Fibroblast of lung (primary cell): ENCODE data around the gene PGP. TPM values are rescaled to one million over a fixed set of nuclear protein-coding genes. Genes with fewer than 3 reads are reported as not detected.

ENCODE experiments used
- DNase-seq, 2 donors: peaks; one replicate each; pipeline versions ENCODE4 v3.0.0 to v3.0.0-alpha.2; 2010; ENCODE audit warnings: low read depth in 2 of 2
- H2AFZ ChIP-seq: 2 replicates; pipeline ENCODE4 v1.5.1; 2012; ENCODE audit warnings: low read length, control low read depth, inconsistent platforms
- H3K27ac ChIP-seq: 2 replicates; pipeline ENCODE4 v1.5.1; 2011; ENCODE audit warnings: low read length, control low read depth; ENCODE audit not compliant: insufficient read depth
- H3K27me3 ChIP-seq: 2 replicates; pipeline ENCODE4 v1.5.1; 2011; ENCODE audit warnings: mild to moderate bottlenecking, low read length; ENCODE audit not compliant: control insufficient read depth, insufficient read depth
- H3K36me3 ChIP-seq: 2 replicates; pipeline ENCODE4 v1.5.1; 2011; ENCODE audit warnings: low read length; ENCODE audit not compliant: control insufficient read depth, insufficient read depth
- H3K4me1 ChIP-seq: 2 replicates; pipeline ENCODE4 v1.5.1; 2011; ENCODE audit warnings: low read length; ENCODE audit not compliant: control insufficient read depth, insufficient read depth; ENCODE audit errors: extremely low read depth
- H3K4me2 ChIP-seq: 2 replicates; pipeline ENCODE4 v1.5.1; 2011; ENCODE audit warnings: low read length, control low read depth; ENCODE audit not compliant: insufficient read depth; ENCODE audit errors: extremely low read depth
- H3K4me3 ChIP-seq, 4 experiments: fragments of 200-600 bp in 1 of 4; sonication (generic) in 1 of 4; replicated peaks in 1 of 4; 2 replicates each; pipeline ENCODE4 v1.5.1; 2011 to 2016; ENCODE audit warnings: low read length in 4 of 4, low read depth in 3 of 4, mild to moderate bottlenecking in 3 of 4, control low read depth in 2 of 4, inconsistent platforms in 1 of 4, mixed read lengths in 1 of 4; ENCODE audit not compliant: insufficient read depth in 1 of 4; ENCODE audit errors: control extremely low read depth in 1 of 4
- H3K79me2 ChIP-seq: 2 replicates; pipeline ENCODE4 v1.5.1; 2012; ENCODE audit warnings: mild to moderate bottlenecking, low read length, inconsistent platforms; ENCODE audit not compliant: control insufficient read depth, insufficient read depth
- H3K9ac ChIP-seq: 2 replicates; pipeline ENCODE4 v1.5.1; 2011; ENCODE audit warnings: mild to moderate bottlenecking, low read length, control low read depth; ENCODE audit not compliant: insufficient read depth
- H3K9me3 ChIP-seq: 2 replicates; pipeline ENCODE4 v1.5.1; 2012; ENCODE audit warnings: low read depth, low read length; ENCODE audit not compliant: control insufficient read depth, insufficient read depth
- H4K20me1 ChIP-seq: 2 replicates; pipeline ENCODE4 v1.5.1; 2011; ENCODE audit warnings: low read length; ENCODE audit not compliant: control insufficient read depth, insufficient read depth; ENCODE audit errors: extremely low read depth
- CTCF ChIP-seq, 2 donors: IDR thresholded peaks in 1 of 2; conservative IDR thresholded peaks in 1 of 2; 1 replicate in 1 of 2; 2 replicates in 1 of 2; pipeline ENCODE4 v1.5.1; 2011 to 2012; ENCODE audit warnings: low read length in 2 of 2, control low read depth in 1 of 2, inconsistent platforms in 1 of 2, low read depth in 1 of 2, mild to moderate bottlenecking in 1 of 2
- EZH2 ChIP-seq: IDR thresholded peaks from 2 replicates; pipeline ENCODE4 v1.5.1; 2012; ENCODE audit warnings: low read length, control low read depth, mild to moderate bottlenecking; ENCODE audit errors: missing control alignments
- polyA plus RNA-seq, 2 donors: library from polyadenylated mRNA; depleted of rRNA in 1 of 2; stranded (reverse) in 1 of 2; unstranded in 1 of 2; fragments of >200 nt; gene quantifications; 2 replicates each; pipeline ENCODE4 v1.2.1, GENCODE V29; 2011 to 2012; ENCODE audit warnings: missing spikeins in 1 of 2
- total RNA-seq: library from RNA; depleted of rRNA; stranded (reverse); fragments of >200 nt; gene quantifications from 2 replicates; pipeline ENCODE4 v1.2.1, GENCODE V29; 2014

The PGP gene
- total and polyA plus RNA-seq, 2 donors (not counting 1 experiment from before 2014, with no cell fraction given) = 4.2 to 9.6 TPM

- H3K4me2 ChIP-seq = no peak overlapping the region
- peaks cover 23% of the 10 kb centered on the region for H3K36me3 ChIP-seq
- peaks cover 2% of the 10 kb centered on the region for H3K4me1 ChIP-seq
- no peaks in the 10 kb centered on the region for H3K27me3 ChIP-seq
- no peaks in the 10 kb centered on the region for H3K9me3 ChIP-seq
- peaks cover 37% of the 10 kb centered on the region for H3K79me2 ChIP-seq
- no peak overlapping the region for H3K4me3 ChIP-seq
- DNase-seq = no peak
- TF ChIP-seq CTCF (conservative IDR thresholded peaks at IDR 0.05 in 1 of 2, IDR thresholded peaks at IDR 0.05 in 1 of 2; ENCODE audit: low read depth in 1 of 2, low read length in 2 of 2) (no peak), EZH2 (no peak)
- no peak overlapping the region for H3K27ac ChIP-seq
- H3K9ac ChIP-seq = no peak overlapping the region
- no peak overlapping the region for H2AFZ ChIP-seq
- no peaks in the 10 kb centered on the region for H4K20me1 ChIP-seq
Observed at GRCh38 chr16:2166263-2167067, 48.2 kb downstream of the PGP start.

GRCh38 chr16:2165861-2166260, 48.8 kb downstream of the PGP start:
- no peaks in the 10 kb centered on the region for H3K27me3 ChIP-seq
- no peaks in the 10 kb centered on the region for H3K9me3 ChIP-seq
- DNase-seq = no peak
- no peak overlapping the region for H3K4me2 ChIP-seq
- peaks cover 41% of the 10 kb centered on the region for H3K79me2 ChIP-seq
- H3K36me3 ChIP-seq = peaks cover 23% of the 10 kb centered on the region
- H3K27ac ChIP-seq = no peak overlapping the region
- H3K4me1 ChIP-seq = peaks cover 4% of the 10 kb centered on the region
- H2AFZ ChIP-seq = no peak overlapping the region
- no peak for TF ChIP-seq EZH2
- TF ChIP-seq CTCF (conservative IDR thresholded peaks at IDR 0.05 in 1 of 2, IDR thresholded peaks at IDR 0.05 in 1 of 2; ENCODE audit: low read depth in 1 of 2, low read length in 2 of 2) = no peak
- H3K4me3 ChIP-seq = no peak overlapping the region
- no peaks in the 10 kb centered on the region for H4K20me1 ChIP-seq
- no peak overlapping the region for H3K9ac ChIP-seq

GRCh38 chr16:2163211-2163881, 51.3 kb downstream of the PGP start:
- Histone ChIP-seq H3K4me3 (no peak overlapping the region), H4K20me1 (no peaks in the 10 kb centered on the region), H3K79me2 (peaks cover 62% of the 10 kb centered on the region), H3K4me2 (no peak overlapping the region), H3K27me3 (no peaks in the 10 kb centered on the region), H2AFZ (no peak overlapping the region), H3K9ac (no peak overlapping the region), H3K4me1 (peaks cover 23% of the 10 kb centered on the region), H3K9me3 (no peaks in the 10 kb centered on the region), H3K27ac (no peak overlapping the region), H3K36me3 (peaks cover 16% of the 10 kb centered on the region)
- DNase-seq = peak in 1 of 2 donors; percentile 24
- TF ChIP-seq EZH2 (no peak), CTCF (conservative IDR thresholded peaks at IDR 0.05 in 1 of 2, IDR thresholded peaks at IDR 0.05 in 1 of 2; ENCODE audit: low read depth in 1 of 2, low read length in 2 of 2) (no peak)
